HG03571 (cell line): ENCODE measurements around the gene S100A5.
"Not testable (repeated sequence)": the region's sequence is repeated elsewhere in the genome, so short reads cannot be mapped to it uniquely, and the experiment has no call there.

ENCODE experiments used
- ATAC-seq: cut with Tn5 transposase; IDR thresholded peaks from one replicate; pipeline ENCODE4 v1.9.1; 2021; ENCODE audit not compliant: unreplicated experiment

Gene S100A5

GRCh38 chr1:153567621-153568366, 27.1 kb upstream of the S100A5 start:
- no peak for ATAC-seq

DNA sequence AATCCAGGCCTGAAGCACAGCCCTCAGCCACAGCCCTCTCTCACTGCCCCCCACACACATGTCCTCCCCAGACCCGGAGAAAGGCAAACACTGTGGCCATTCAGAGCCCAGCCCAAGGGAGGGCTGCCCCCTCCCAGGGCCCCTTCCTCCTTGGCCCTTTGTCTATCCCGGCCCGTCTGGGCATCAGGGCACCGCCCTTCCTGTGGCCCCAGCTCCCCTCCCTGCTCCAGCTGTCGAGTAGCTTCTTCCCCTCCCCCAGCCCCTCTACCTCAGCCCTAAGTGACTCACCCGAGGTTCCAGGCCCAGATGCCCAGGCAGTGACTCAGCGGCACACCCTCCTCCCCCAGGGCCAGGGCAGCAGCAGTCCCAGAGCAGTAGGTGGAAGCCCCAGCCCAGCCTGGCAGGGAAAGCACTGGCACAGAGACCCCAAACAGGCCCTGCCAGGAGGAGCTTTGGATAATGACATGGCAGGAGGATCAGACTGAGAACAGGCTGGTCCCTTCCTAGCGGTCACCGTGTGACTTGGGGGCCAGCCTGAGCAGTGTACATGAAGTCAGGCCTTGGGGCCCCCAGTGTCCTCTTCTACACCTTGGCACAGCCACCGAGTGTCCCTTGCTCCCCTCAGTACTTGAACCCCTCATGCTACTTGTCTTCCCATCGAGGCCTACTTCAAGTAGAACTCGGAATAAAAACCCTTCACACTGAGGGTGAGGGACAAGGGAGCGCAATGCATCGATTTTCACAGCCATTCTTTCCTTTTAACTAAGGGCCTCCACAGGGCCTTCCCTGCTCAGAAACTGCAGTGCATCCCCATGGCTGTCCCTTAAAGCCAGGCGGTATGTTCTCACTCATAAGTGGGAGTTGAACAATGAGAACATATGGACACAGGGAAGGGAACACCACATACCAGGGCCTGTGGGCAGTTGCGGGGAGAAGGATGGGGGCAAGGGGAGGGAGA, 26.0 kb upstream of the S100A5 start:
- no peak for ATAC-seq

DNA sequence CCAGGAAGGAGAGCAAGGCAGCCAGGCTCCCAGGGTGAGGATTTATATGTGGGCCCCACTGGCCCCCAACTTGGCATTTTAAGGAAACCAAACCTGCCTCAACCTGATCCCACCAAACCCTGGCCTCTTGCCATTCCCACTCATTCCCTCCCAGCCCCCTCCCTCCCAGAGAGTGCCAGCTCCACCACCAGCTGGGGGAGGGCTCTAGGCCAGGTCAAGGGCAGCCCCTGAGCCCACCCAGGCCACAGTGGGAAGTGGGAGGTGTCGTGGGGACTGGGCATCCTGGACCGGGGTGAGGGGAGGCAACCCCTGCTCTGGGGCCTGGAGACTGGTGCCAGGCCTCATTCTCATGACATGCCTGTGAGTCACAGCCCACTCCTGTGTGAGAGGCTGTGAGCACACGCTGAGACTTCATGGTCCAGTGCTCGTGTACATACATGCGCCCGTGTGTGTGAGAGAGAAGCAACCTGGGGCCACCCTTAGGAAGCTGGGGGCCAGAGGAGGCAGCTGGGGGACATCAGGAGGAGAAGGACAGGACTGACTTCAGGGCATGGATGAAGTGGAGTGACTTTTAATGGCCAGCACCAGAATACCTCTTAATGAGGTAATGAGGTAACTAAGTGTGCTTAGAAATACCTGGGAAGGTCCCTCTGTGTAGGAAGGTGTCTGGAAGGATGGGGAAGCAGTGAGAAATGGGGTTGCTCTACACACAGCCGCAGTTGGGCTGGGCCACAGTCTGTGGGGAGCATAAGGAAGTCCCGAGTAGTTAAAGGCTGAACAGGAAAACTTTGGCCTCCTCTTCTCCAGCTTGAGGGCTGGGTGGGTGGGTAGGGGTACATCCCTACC, 25.0 kb upstream of the S100A5 start, which contains the start of gene S100A2:
Gene S100A2 (minus strand): TSS at position 316 of the 846 bp plus-strand sequence. CDS start 1,967 bp downstream, outside the sequence.
- no peak for ATAC-seq

GRCh38 chr1:153563991-153564390, 23.3 kb upstream of the S100A5 start:
- no peak for ATAC-seq

- no peak for ATAC-seq
Measured at GRCh38 chr1:153563483-153563901, 22.8 kb upstream of the S100A5 start.

DNA sequence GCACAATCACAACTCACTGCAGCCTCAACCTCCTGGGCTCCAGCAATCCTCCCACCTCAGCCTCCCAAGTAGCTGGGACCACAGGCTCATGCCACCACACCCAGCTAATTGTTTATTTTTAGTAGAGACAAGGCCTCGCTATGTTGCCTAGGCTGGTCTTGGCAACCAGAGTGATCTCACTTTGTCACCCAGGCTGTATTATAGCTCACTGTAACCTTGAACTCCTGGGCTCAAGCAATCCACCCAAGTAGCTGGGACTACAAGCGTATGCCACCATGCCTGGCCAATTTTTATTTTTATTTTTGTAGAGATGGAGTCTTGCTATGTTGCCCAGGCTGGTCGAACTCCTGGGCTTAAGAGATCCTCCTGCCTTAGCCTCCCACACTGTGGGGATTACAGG, 21.3 kb upstream of the S100A5 start:
- not testable (repeated sequence) for ATAC-seq

GRCh38 chr1:153561466-153561985, 20.8 kb upstream of the S100A5 start:
- no peak for ATAC-seq

GRCh38 chr1:153560771-153561465, 20.2 kb upstream of the S100A5 start:
- no peak for ATAC-seq

GRCh38 chr1:153560241-153560640, 19.5 kb upstream of the S100A5 start:
- no peak for ATAC-seq

DNA sequence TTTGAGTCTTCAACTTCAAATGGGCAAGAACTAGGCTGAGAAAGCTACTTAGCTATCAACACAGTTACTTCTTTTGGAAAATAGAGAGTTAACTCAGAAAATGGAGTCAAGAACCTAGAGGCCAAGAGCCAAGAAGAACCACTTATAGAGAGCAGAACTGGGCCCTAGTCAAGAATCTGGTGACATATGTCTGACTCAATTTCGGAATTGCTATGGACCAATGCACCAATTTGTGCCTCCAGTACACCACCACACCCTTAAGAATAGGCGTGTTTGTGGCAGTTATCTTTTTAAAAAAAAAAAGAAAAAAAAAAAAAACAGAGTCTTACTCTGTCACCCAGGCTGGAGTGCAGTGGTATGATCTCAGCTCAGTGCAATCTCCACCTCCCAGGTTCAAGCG, 17.1 kb upstream of the S100A5 start:
- no peak for ATAC-seq

GRCh38 chr1:153556348-153556747, 15.6 kb upstream of the S100A5 start:
- no peak for ATAC-seq

DNA sequence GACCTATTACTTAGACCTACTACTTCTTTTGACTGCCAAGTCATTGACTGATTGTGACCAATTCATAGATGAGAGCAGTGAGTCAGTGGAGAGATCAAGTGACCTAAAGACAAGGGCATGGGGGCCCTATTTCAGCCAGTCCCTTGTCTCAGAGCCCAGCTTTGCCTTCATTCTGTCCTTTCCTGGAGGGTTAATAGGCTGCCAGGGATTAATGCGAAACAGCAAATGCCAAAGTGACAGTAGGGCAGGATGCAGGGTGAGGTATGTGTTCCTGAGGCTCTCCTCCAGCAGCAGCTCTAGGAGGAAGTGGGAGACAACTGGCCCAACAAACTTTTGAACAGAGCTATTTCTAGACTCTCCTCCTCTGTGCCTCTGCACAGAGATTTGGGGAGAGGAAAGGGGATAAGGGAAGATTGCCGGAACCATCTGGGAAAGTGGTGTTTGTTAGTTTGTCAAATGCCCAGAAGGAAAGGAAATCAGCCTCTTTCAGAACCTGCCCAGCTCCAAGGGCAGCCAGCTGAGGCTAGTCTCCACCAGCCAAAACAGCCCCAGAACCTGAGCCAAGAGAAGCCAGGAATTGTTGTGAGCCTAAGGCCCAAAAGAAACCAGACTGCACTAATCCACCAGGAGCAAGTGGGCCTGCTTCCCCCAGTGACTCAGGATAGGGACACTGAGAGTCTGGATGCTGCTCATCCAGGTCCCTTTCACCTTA, 13.3 kb upstream of the S100A5 start:
- no peak for ATAC-seq

DNA sequence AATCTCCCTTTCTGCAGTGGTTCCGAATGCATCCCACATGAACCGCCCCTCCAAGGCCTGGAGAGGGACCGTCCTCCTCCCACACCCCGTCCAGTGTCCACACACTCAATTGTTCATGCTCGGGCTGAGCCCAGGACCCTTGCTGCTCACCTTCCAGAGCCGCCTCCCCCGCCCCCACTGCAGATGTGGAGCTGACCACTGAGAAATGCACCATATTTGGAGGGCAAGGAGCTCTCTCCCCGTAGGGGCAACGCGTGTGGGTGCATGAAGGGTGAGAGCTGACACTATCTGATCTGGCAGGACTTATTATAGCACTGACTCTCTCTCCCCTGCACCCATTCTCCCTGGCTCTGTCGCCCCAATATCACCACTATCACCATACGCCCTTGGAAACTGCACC, 12.4 kb upstream of the S100A5 start:
- no peak for ATAC-seq

DNA sequence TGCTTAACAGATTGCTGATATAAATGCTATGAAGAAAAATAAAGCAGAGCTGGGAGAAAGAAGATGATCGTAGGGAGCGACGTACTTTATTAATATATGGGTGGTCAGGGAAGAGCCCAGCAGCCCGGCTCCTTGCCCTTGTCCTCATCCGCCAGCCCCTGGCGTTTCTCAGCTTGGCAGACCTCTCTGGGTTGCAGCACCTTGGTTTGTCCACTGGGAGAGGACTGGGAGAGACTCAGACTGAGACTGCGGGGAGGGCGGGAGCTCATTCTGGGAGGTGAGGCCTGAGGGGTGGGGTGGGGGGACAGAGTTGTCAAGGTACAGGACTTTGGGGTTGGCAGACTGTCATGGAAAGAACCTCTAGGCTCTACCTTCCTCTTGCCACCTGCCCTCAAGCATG, 11.6 kb upstream of the S100A5 start:
- ATAC-seq: no peak

GRCh38 chr1:153550827-153551500, 10.2 kb upstream of the S100A5 start:
- ATAC-seq: no peak

GRCh38 chr1:153550398-153550758, 9.6 kb upstream of the S100A5 start:
- no peak for ATAC-seq

GRCh38 chr1:153549741-153550397, 9.1 kb upstream of the S100A5 start:
- no peak for ATAC-seq
